Fibroblast of mammary gland (primary cell): ENCODE data around the gene AFMID.

Experiments used
- DNase-seq: peaks from one replicate; pipeline ENCODE4 v3.0.0-alpha.2; 2010; ENCODE audit warnings: low read depth
- H3K4me3 ChIP-seq: 2 replicates; pipeline ENCODE4 v1.5.1; 2011; ENCODE audit warnings: low read depth, mild to moderate bottlenecking, low read length, moderate library complexity; ENCODE audit not compliant: control insufficient read depth
- CTCF ChIP-seq: conservative IDR thresholded peaks from 2 replicates; pipeline ENCODE4 v1.5.1; 2011; ENCODE audit warnings: low read depth, low read length, inconsistent platforms; ENCODE audit not compliant: control insufficient read depth, insufficient read depth

The AFMID gene

DNA sequence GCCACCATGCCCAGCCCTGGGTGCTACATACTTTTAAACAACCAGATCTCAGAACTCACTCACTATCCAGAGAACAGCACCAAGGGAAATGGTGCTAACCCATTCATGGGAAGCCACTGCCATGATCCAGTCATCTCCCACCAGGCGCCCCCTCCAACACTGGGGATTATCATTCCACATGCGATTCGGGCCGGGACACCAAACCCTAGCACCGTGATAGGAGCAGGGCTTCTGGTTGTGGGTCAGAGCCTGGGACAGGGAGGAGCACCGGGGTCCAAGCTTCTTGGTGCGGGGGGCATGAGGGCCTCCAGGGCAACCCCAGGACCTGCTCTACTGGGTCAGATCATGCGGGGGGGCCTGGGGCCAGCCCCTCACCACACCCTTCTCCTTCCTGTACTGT lies 48.7 kb downstream of the AFMID start:
- DNase-seq: no peak
- TF ChIP-seq CTCF: no peak
- no peak overlapping the region for H3K4me3 ChIP-seq

DNA sequence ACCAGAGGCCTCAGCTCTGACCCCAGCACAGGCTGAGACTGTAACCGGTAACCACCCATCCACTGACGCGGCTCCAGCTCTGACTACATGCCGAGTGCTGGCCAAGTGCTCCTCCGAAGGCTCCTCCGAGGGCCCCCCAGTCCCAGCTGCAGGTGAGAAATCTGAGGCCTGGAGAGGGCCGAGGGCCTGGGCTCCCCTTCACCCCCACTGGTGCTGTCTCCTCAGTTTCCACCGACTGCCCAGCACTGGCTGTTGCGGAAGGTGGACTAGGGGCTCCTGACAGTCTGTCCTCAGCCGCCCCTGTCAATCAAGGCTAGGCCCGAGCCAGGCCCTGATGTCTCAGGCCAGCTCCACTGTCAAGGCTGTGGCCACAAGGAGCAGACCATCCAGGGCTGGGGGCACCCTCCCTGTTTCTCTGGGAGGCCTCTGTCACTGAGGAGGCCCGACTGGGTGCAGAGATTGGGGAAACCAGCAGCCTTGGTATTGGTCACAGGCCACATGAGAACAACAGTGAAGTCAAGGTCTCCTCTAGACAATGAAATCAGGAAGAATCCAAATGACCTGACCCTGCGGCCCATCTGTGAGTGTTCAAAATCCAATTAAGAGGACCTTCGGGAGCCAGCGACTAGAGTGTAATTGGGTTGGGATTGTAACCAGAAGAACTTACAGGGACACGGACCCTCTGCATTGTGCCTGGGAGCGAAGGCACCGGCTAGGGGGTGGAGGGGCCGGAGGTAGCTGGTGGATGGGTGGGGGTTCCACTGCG lies 49.4 kb downstream of the AFMID start:
- TF ChIP-seq CTCF: no peak
- H3K4me3 ChIP-seq: no peak overlapping the region
- no peak for DNase-seq

DNA sequence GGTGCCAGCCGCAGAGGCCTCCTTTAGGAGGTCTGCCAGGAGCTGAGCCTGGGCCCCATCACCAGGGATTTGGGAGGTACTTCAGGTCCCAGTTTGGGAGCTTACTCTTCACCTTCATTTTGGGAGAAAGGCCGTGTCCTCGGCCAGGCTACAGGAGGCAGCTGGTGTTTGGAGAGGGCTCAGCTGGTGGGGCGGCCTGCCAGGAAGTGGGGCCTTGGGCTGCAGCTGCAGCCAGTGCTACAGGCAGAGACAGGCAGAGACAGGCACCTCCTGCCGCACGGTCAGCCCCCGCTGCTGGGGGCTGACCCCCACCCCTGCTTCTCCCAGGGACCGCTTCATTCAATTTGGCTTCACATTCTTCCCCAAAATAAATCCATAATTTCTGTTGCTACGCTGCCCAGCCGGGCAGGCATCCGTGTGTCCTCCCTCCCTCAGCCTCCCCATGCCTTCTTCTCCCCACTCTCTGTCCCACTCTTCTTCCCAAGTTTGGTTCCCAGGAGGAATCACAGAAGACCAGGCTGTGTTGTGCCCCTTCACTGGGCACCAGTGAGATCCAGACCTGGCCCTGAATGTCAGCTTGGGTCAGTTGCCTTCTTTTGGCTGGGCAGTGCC lies 50.3 kb downstream of the AFMID start:
- TF ChIP-seq CTCF: no peak
- no peak overlapping the region for H3K4me3 ChIP-seq
- no peak for DNase-seq

GRCh38 chr17:78238823-78239488 lies 51.8 kb downstream of the AFMID start:
- no peak for TF ChIP-seq CTCF
- no peak for DNase-seq
- no peak overlapping the region for H3K4me3 ChIP-seq

DNA sequence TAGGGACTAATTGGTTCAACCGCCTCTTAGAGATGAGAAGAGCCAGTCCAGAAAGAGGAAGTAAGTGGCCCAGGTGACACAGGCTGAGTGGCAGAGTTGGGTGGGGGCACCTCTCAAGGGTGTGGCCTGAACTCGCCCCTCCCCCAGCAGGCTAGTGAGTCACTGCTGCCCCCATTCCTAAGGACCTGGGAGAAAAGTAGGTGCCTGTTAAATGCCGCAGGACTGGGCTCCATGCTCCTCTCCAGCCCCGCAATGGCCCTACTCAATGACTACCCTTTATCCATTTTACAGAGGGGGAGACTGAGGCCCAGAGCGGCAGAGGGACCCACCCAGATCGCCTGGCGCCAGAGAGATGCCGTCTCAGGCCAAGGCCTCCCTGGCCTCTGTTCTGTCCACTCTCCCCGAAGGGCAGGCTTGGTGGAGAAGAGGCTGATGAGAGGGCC lies 52.3 kb downstream of the AFMID start:
- no peak overlapping the region for H3K4me3 ChIP-seq
- no peak for TF ChIP-seq CTCF
- DNase-seq: no peak

GRCh38 chr17:78240012-78240655 lies 53.0 kb downstream of the AFMID start:
- no peak for DNase-seq
- TF ChIP-seq CTCF: no peak
- no peak overlapping the region for H3K4me3 ChIP-seq
